Activated CD4-positive, alpha-beta T cell treated with anti-CD3 and anti-CD28 coated beads for 1 hour (primary cell): ENCODE measurements around the gene ASRGL1.

Source experiments
- DNase-seq: peaks from one replicate; pipeline ENCODE4 v3.0.0-alpha.2; 2020

The ASRGL1 gene

DNA sequence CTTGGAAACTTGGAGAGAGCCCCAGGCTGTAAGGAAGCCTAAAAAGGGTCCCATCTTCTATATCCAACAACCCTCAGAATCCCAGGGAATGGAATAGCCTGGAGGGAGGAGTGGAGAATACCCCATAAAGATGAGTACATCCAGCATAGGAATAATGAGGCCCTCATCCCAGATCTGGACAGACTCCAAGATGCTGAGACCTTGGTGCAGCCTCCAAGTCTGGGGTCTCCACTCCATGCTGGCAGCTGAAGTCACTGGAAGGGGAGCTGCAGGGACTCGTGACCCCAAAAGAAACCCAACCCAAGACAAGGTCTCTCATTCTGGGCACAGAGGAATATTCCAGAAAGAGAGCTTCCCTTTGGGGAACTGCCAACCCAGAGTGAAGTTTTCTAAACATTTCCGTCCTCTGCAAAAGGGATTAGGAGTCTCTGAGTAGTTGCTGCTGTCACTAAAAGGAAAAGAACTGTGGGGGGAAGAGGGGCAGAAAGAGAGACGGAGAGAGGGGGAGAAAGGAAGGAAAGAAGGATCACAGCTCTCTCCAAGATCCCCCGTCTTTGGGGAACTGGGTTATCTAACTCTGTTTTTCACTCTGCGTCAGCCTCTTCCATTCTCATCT lies 82.2 kb downstream of the ASRGL1 start:
- DNase-seq = no peak

DNA sequence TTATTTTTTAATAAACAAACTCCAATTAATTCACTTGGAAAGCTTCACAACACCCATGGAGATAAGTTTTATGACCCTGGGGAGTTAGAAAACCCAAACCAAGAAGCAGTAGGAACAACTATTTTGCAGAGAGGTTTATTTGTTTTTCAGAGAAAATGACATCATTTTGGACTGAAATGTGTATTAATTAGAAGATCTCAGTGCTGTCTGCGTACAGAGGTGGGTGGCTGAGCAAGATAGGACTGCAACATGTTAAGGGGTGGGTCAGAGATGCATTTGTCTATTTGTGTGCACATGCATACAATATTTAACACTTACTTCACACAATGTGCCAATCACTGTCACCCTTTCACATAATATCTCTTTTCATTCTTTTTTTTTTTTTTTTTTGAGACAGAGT lies 82.7 kb downstream of the ASRGL1 start:
- no peak for DNase-seq

DNA sequence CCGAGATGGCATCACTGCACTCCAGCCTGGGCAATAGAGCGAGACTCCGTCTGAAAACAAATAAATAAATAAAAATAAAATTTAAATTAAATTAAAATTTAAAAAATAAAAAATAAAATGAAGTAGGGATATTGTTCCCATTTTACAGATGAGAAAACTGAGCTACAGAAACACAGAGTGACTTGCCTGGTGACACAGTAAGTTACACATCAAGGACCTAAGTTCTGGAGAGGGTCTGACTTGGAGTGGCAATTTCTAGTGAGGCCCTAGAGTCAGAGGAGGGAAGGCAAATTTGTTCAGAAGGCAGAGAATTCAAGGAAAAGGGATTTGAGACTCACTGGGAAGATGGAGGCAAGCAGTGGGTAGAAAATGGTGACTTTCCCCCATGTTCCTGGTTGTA lies 83.6 kb downstream of the ASRGL1 start:
- DNase-seq = no peak

DNA sequence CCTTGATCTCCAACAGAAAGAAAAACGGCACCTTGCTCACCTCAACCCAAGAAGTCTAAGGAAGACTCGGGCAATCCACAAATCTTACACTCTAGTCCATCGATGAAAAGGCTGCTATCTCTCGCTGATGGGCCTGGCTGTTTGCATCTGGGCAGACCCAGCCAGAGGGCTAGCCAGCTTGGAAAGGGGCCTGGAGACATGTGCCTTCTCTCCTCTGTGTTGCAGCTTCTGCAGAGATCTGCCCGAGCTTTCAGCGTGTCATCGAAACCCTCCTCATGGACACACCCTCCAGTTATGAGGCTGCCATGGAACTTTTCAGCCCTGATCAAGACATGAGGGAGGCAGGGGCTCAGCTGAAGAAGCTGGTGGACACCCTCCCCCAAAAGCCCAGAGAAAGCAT lies 84.7 kb downstream of the ASRGL1 start:
- no peak for DNase-seq

DNA sequence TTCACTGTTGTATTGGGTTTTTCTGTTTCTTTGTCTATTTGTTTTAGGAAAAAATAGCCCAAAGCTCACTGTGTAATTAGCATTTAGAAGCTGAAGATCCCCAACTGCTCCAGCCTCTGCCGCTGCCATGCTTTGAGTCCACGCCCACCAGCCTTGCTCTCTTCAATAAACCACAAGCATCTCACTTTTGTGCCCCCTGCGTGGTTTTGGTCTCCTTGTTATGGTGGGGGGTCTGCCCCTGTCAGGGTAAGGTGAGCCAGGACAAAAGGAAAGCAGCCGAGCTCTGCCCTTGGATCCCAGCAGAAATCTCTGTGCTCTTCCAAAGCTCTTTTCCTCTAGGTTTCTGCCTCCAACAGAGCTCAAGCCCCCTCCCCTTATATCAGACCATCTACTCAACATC lies 85.8 kb downstream of the ASRGL1 start:
- no peak for DNase-seq

DNA sequence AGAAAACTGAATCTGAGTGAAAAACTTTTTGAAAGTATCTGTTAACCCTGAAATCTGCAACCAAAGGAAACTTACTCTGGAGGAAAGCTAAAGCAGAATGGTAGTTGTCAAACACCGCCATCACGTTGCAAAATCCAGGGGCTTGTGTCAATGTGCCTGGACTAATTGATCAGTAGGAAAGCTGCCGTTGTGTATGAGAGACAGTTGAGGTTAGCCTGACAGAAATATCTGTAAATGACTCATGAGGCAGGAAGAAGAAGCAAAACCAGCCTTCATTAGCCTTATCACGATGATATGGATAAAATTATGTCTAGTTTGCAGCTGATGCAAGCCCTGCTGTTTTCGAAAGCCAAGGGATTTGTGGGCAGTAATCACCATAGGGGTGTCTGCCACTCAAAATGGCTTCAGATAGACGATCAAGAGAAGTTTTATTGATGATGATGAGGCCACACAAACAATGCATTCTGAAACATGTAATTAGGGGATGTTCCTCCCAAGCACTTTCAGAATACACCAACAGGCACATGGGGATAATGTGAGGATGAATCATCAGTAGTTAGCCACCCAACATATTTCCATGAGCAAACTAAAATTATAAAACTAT lies 90.5 kb downstream of the ASRGL1 start:
- no peak for DNase-seq

DNA sequence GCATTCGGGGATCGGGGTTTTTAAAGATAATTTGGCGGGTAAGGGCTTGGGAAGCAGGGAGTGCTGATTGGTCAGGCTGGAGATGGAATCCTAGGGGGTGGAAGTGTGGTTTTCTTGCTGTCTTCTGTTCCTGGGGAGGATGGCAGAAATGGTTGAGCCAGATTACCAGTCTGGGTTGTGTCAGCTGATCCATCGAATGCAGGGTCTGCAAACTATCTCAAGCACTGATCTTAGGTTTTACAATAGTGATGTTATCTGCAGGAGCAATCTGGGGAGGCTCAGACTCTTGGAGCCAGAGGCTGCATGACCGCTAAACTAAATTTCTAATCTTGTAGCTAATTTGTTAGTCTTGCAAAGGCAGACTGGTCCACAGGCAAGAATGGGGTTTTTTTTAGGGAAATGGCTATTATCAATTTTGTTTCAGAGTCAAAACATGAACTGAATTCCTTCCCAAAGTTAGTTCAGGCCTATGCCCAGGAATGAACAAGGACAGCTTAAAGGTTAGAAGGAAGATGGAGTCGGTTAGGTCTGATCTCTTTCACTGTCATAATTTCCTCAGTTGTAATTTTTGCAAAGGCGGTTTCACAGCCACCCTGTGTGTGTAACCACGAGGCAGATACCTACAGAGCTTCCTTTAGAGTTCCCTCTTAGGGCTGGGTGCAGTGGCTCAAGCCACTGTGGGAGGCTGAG lies 91.8 kb downstream of the ASRGL1 start:
- no peak for DNase-seq

DNA sequence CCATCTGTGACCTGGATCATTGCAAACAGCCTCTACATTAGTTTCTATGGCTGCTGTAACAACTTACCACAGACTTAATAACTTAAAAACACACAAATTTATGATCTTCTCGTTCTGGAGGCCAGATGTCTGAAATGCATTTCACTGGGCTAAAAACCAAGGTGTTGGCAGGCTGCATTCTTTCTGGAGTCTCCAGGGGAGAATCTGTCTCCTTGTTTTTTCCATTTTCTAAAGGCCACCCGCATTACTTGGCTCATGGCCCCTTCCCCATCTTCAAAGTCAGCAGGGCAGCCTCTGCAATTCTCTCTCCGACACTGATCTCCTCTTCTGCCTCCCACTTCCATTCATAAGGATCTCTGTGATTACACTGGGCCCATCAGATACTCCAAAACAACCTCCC lies 93.2 kb downstream of the ASRGL1 start:
- no peak for DNase-seq

DNA sequence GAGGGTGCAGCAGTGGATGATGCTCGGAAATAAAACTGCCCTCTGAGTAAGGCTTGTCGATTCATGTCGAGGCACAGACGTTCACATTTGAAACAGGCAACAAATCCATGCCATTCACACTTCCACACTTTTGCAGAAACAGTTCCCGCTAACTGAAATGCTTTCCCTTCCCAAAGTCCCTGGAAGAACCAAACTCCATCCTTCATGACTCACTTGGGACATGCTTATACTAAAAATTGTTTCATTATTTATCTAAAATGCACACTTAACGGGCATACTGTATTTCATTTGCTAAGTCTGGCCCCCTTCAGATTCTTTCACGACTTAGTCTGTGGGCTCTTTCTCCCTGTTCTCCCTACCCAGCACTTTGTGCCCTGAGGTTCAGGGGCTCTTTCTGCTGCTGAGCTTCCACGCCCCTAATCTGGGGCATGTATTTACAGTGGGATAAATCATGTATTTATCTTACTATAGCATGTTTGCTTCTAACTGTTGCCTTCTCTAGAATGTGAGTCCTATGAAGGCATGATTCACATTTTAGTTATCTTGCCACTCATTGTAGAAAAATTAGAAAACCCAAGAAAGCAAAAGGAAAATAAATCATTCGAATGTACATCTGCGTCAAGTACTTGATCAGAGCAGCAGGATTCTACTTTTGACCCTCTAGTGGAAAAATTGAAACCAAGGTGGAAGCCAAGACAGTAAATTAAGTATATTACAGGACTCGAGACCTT lies 94.1 kb downstream of the ASRGL1 start:
- DNase-seq = no peak

DNA sequence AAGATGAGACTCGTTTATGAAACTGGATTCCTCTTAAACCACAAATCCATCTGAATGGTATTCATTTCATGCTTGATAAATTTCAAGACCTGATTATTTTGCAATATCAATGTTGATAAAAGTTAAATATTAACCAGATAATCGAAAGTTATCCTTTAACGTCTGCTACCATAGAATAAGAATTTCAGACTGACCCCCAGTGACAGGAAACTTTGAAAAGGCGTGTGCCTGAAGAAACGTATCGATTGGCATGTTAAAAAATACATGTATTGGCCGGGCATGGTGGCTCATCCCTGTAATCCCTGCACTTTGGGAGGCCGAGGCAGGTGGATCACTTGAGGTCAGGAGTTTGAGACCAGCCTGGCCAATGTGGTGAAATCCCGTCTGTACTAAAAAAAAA lies 95.4 kb downstream of the ASRGL1 start:
- no peak for DNase-seq

DNA sequence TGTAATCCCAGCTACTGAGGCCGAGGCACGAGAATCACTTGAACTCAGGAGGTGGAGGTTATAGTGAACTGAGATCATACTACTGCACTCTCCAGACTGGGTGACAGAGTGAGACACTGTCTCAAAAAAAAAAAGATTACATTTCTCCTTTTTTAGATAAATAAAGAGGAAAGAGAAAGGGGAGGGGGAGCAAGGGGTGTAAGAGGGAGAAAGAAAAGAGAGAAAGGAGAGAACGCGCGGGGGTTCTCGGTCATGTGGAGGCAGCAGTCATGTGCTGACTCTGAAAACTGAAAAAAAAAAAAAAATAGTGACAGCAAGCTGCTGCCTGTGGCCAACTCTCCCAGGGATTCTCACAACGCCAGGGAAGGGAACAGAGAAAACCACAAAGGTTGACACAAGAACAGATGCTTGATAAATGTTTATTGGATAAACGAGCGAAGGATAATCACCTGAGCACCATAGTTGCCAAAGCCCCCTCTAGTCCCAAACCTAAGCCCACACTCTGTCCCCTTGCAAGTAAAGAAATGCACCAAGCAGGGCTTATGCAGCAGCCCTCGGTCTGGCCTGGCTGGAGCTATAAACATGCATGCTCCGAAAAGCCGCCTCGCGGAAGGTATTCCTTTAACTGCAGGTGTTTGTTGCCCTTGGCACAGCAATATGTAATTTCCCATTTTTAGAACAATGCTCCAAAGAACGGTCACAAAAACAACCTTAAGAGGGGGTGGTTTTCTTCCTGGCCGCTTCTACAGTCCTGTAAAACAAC lies 96.1 kb downstream of the ASRGL1 start:
- DNase-seq = no peak

DNA sequence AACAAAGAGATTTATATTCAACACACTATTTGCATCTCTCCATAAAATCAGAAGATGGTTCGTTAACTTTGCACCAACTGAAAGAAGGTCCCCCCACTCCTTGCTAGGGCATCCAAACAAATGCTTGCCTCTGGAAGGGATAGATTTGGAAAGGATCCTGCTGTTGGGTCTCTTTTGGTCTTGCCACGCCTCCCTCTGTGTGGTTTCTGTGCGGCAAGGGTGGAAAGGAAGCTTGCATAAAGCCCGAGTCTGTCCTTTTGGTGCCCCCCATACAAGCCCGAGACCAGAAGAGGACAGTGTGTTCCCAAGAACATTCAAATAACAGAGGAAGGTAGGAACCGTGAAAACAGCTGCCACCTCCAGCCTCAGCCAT lies 96.6 kb downstream of the ASRGL1 start:
- DNase-seq = no peak

DNA sequence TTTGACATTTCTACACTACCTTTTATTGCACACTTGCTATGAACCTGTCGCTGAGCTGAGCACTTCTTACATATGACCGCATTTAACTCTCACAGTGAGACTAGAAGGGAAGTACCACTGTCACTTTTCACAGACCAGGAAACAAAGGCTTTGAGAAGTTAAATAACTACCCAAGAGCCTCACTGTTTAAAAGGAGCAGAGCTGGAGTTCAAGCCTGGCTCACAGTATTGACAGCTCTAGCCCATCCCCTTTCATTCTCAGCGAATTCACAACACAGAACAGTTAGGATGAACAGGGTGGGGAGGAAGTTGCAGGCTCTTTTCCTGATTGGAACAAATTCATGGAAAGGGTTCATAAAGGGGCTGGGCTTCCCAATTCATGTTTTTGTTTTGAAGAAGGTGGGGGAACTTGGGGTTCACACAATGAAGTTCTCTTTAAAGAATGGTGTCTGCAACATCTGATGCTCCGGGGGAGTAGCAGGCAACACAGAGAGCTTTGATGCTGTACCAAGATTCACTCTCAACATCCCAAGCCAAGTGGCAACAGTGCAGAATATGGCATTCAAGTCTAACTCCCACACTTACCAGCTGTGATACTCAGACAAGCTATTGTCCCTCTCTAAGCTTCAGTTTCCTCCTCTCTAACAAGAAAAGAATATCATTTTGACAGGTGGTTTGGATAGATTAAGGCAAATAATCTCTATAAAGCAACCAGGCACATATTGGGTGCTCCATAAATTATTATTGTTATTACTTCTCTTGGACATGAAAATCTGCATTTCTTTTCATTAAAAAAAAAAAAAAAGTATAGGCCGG lies 98.8 kb downstream of the ASRGL1 start:
- no peak for DNase-seq

DNA sequence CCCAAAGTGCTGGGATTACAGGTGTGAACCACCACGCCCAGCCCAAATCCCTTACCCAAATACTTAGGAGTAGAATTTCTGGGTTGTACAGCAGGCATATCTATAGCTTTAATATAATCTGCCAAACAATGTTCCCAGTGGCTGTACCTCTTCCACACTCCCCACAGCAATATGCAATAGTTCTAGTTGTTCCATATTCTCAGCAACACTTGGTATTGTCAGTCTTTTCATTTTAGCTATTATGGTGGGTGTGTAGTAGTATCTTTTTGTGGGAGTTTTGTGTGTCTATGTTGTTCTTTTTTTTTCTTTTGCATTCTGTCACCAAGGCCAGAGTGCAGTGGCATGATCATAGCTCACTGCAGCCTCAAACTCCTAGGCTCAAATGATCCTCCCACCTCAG lies 100.4 kb downstream of the ASRGL1 start:
- no peak for DNase-seq

DNA sequence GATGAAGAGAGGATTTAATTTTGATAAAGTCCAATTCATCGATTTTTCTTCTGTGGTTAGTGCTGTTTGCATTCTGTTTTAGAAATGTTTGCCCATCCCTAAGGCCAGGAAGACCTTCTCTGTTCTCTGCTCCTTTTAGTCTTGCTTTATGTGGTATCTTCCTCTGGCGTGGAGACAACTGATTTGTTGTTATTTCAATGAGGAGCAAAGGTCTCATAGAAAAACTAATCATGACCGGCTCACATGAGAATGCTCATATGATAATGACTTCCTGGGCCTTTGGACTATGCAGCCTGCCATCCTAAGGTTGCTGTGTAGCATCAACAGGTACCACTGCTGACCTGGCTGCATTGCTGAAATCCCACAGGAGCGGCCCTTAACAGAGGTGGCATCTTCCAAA lies 101.4 kb downstream of the ASRGL1 start:
- no peak for DNase-seq

DNA sequence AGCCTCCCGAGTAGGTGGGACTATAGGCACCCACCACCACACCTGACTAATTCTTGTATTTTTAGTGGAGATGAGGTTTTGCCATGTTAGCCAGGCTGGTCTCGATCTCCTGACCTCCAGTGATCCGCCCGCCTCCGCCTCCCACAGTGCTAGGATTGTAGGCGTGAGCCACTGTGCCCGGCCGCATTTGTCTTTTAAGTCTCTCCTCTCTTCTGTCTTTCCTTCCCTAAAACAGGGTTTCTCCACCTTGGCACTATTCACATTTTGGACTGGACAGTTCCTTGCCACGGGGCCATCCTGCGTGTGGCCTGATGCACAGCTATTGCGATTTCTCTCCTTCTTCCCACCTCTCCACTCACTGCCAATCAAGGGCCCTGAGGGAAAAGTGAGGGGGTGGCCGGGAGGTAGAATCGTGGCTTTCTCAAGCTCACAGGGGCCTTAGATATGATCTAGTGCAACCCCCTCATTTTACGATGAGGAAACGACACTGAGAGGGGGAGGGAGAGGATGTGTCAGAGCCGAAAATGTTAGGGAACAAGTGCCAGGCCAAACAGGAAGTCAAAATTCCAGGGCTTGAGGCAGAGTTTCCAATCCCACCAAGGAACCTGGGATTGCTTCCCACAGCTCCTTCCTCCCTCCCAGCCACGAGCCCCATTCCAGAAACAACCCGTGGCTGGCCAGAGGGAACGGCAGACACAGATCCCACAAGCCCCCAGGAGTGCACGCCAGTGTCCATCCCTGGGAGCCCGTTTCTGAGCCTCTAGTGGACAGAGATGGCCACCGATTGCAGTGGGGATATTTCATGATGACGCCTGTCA lies 102.7 kb downstream of the ASRGL1 start:
- DNase-seq = no peak
